MG63 (cell line): Measurements from ENCODE around the gene WDFY3. TPM values are rescaled to one million over a fixed set of nuclear protein-coding genes. Genes with fewer than 3 reads are reported as not detected.

Experiments
- DNase-seq: peaks from one replicate; pipeline ENCODE4 v3.0.0-alpha.2; 2020
- H3K27me3 ChIP-seq: fragments of 250-450 bp; sonication (Bioruptor Pico); 2 replicates; pipeline ENCODE4 v1.5.1; 2020; ENCODE audit warnings: mild to moderate bottlenecking, moderate library complexity
- H3K36me3 ChIP-seq: fragments of 250-450 bp; sonication (Bioruptor Pico); 2 replicates; pipeline ENCODE4 v1.5.1; 2020; ENCODE audit warnings: mild to moderate bottlenecking, moderate library complexity
- H3K4me3 ChIP-seq: fragments of 250-450 bp; sonication (Bioruptor Pico); 2 replicates; pipeline ENCODE4 v1.5.1; 2020; ENCODE audit warnings: mild to moderate bottlenecking, moderate library complexity
- H3K9me3 ChIP-seq: fragments of 250-450 bp; sonication (Bioruptor Pico); 2 replicates; pipeline ENCODE4 v1.5.1; 2020; ENCODE audit warnings: mild to moderate bottlenecking, moderate library complexity
- total RNA-seq: library from RNA; depleted of rRNA; stranded (reverse); fragments of >200 nt; shearing (Covaris generic); gene quantifications from 2 replicates; pipeline ENCODE4 v1.2.3, GENCODE V29; 2014; ENCODE audit warnings: low replicate concordance

Gene WDFY3
- total RNA-seq, 1 experiment from 2014 or later: 5.2 TPM

GRCh38 chr4:84895283-84895682, 71.2 kb downstream of the WDFY3 start:
- no peak overlapping the region for H3K4me3 ChIP-seq
- DNase-seq: no peak

GRCh38 chr4:84894621-84895020, 71.9 kb downstream of the WDFY3 start:
- Histone ChIP-seq H3K36me3 (no peaks in the 10 kb centered on the region), H3K27me3 (no peaks in the 10 kb centered on the region), H3K9me3 (no peaks in the 10 kb centered on the region), H3K4me3 (no peak overlapping the region)
- DNase-seq: no peak

More at GRCh38 chr4:84895283-84895682, 71.2 kb downstream of the WDFY3 start:
- no peaks in the 10 kb centered on the region for H3K36me3 ChIP-seq
- H3K9me3 ChIP-seq: no peaks in the 10 kb centered on the region
- H3K27me3 ChIP-seq: no peaks in the 10 kb centered on the region

- Histone ChIP-seq H3K4me3 (no peak overlapping the region), H3K27me3 (no peaks in the 10 kb centered on the region), H3K36me3 (no peaks in the 10 kb centered on the region), H3K9me3 (no peaks in the 10 kb centered on the region)
- no peak for DNase-seq
Measured at GRCh38 chr4:84892950-84893349, 73.5 kb downstream of the WDFY3 start.

- H3K9me3 ChIP-seq: no peaks in the 10 kb centered on the region
- no peaks in the 10 kb centered on the region for H3K36me3 ChIP-seq
- DNase-seq: no peak
- H3K4me3 ChIP-seq: no peak overlapping the region
- H3K27me3 ChIP-seq: no peaks in the 10 kb centered on the region
Measured at GRCh38 chr4:84887824-84888223, 78.7 kb downstream of the WDFY3 start.

GRCh38 chr4:84879651-84880200, 86.8 kb downstream of the WDFY3 start:
- no peaks in the 10 kb centered on the region for H3K9me3 ChIP-seq
- DNase-seq: no peak
- H3K27me3 ChIP-seq: no peaks in the 10 kb centered on the region
- H3K36me3 ChIP-seq: no peaks in the 10 kb centered on the region
- no peak overlapping the region for H3K4me3 ChIP-seq

GRCh38 chr4:84878546-84878945, 87.9 kb downstream of the WDFY3 start:
- Histone ChIP-seq H3K9me3 (no peaks in the 10 kb centered on the region), H3K4me3 (no peak overlapping the region), H3K36me3 (no peaks in the 10 kb centered on the region), H3K27me3 (no peaks in the 10 kb centered on the region)
- DNase-seq: no peak

- DNase-seq: no peak
Measured at GRCh38 chr4:84878090-84878489, 88.4 kb downstream of the WDFY3 start.

GRCh38 chr4:84877051-84877833, 89.2 kb downstream of the WDFY3 start:
- Histone ChIP-seq H3K36me3 (no peaks in the 10 kb centered on the region), H3K9me3 (no peaks in the 10 kb centered on the region), H3K4me3 (no peak overlapping the region), H3K27me3 (no peaks in the 10 kb centered on the region)
- DNase-seq: no peak

More at GRCh38 chr4:84878090-84878489, 88.4 kb downstream of the WDFY3 start:
- Histone ChIP-seq H3K36me3 (no peaks in the 10 kb centered on the region), H3K4me3 (no peak overlapping the region), H3K27me3 (no peaks in the 10 kb centered on the region), H3K9me3 (no peaks in the 10 kb centered on the region)

- DNase-seq: no peak
- Histone ChIP-seq H3K9me3 (no peaks in the 10 kb centered on the region), H3K4me3 (no peak overlapping the region), H3K36me3 (no peaks in the 10 kb centered on the region), H3K27me3 (no peaks in the 10 kb centered on the region)
Measured at GRCh38 chr4:84875636-84876371, 90.7 kb downstream of the WDFY3 start.

GRCh38 chr4:84874619-84875018, 91.9 kb downstream of the WDFY3 start:
- DNase-seq: no peak
- H3K4me3 ChIP-seq: no peak overlapping the region
- no peaks in the 10 kb centered on the region for H3K9me3 ChIP-seq
- H3K27me3 ChIP-seq: no peaks in the 10 kb centered on the region
- no peaks in the 10 kb centered on the region for H3K36me3 ChIP-seq

GRCh38 chr4:84870398-84871163, 95.9 kb downstream of the WDFY3 start:
- Histone ChIP-seq H3K27me3 (no peaks in the 10 kb centered on the region), H3K36me3 (no peaks in the 10 kb centered on the region), H3K4me3 (no peak overlapping the region), H3K9me3 (no peaks in the 10 kb centered on the region)
- no peak for DNase-seq

GRCh38 chr4:84866295-84866694, 100.2 kb downstream of the WDFY3 start:
- no peak overlapping the region for H3K4me3 ChIP-seq

GRCh38 chr4:84865600-84865999, 100.9 kb downstream of the WDFY3 start:
- H3K4me3 ChIP-seq: no peak overlapping the region
- no peaks in the 10 kb centered on the region for H3K9me3 ChIP-seq
- DNase-seq: no peak
- no peaks in the 10 kb centered on the region for H3K27me3 ChIP-seq
- no peaks in the 10 kb centered on the region for H3K36me3 ChIP-seq

More at GRCh38 chr4:84866295-84866694, 100.2 kb downstream of the WDFY3 start:
- Histone ChIP-seq H3K36me3 (no peaks in the 10 kb centered on the region), H3K9me3 (no peaks in the 10 kb centered on the region), H3K27me3 (no peaks in the 10 kb centered on the region)
- DNase-seq: no peak

GRCh38 chr4:84862064-84862463, 104.4 kb downstream of the WDFY3 start:
- Histone ChIP-seq H3K27me3 (no peaks in the 10 kb centered on the region), H3K36me3 (no peaks in the 10 kb centered on the region; the same call in 1 of the 2 replicates), H3K4me3 (no peak overlapping the region), H3K9me3 (no peaks in the 10 kb centered on the region)
- no peak for DNase-seq

- no peaks in the 10 kb centered on the region for H3K27me3 ChIP-seq
- no peaks in the 10 kb centered on the region; the same call in 1 of the 2 replicates for H3K36me3 ChIP-seq
- no peak for DNase-seq
- H3K4me3 ChIP-seq: no peak overlapping the region
- H3K9me3 ChIP-seq: no peaks in the 10 kb centered on the region
Measured at GRCh38 chr4:84857296-84857695, 109.2 kb downstream of the WDFY3 start.

- H3K27me3 ChIP-seq: no peaks in the 10 kb centered on the region
- no peak overlapping the region for H3K4me3 ChIP-seq
- H3K36me3 ChIP-seq: no peaks in the 10 kb centered on the region; the same call in 1 of the 2 replicates
- DNase-seq: no peak
- H3K9me3 ChIP-seq: no peaks in the 10 kb centered on the region
Measured at GRCh38 chr4:84856468-84857049, 109.9 kb downstream of the WDFY3 start.
